GM12878 (cell line): ENCODE data around the gene CTNNA2.

Experiments used
- FOXM1 ChIP-seq: IDR thresholded peaks from 2 replicates; pipeline ENCODE4 v1.6.1; 2012; ENCODE audit warnings: low read depth, mild to moderate bottlenecking, inconsistent platforms, low read length, moderate library complexity
- NFIC ChIP-seq: IDR thresholded peaks from 2 replicates; pipeline ENCODE4 v1.6.1; 2012; ENCODE audit warnings: low read depth, mild to moderate bottlenecking, inconsistent platforms, low read length, moderate library complexity
- POLR2A ChIP-seq: IDR thresholded peaks from 2 replicates; pipeline ENCODE4 v1.6.1; 2011; ENCODE audit warnings: low read depth, mild to moderate bottlenecking, low read length
- POLR2AphosphoS5 ChIP-seq: IDR thresholded peaks from 2 replicates; pipeline ENCODE4 v1.6.1; 2011; ENCODE audit warnings: mild to moderate bottlenecking, low read length, inconsistent platforms
- RAD51 ChIP-seq: fragments of 450-650 bp; IDR thresholded peaks from 2 replicates; pipeline ENCODE4 v1.6.1; 2016; ENCODE audit warnings: moderate library complexity, mild to moderate bottlenecking, inconsistent platforms
- SP1 ChIP-seq: IDR thresholded peaks from one replicate; pipeline ENCODE4 v1.6.1; 2011; ENCODE audit warnings: low read depth, low read length
- SPI1 ChIP-seq: IDR thresholded peaks from 2 replicates; pipeline ENCODE4 v1.6.1; 2011; ENCODE audit warnings: low read depth, mild to moderate bottlenecking, low read length, moderate library complexity, borderline replicate concordance; ENCODE audit not compliant: insufficient read depth
- SRF ChIP-seq, 2 experiments: IDR thresholded peaks; 2 replicates each; pipeline ENCODE4 v1.6.1; 2011; ENCODE audit warnings: low read depth in 2 of 2, low read length in 2 of 2, mild to moderate bottlenecking in 1 of 2, moderate library complexity in 1 of 2
- STAT3 ChIP-seq: IDR thresholded peaks from 2 replicates; pipeline ENCODE4 v1.6.1; 2011; ENCODE audit warnings: low read depth, low read length, improper control_type of control experiment
- TF ChIP-seq, protein P1 (sequence below): fragments of 450-650 bp; IDR thresholded peaks from 2 replicates; pipeline ENCODE4 v1.6.1; 2017; ENCODE audit warnings: mild to moderate bottlenecking, moderate library complexity
- TF ChIP-seq, protein P2 (sequence below), 3 experiments: IDR thresholded peaks in 2 of 3; conservative IDR thresholded peaks in 1 of 3; 2 replicates each; pipeline ENCODE4 v1.5.1; 2011; ENCODE audit warnings: low read depth in 3 of 3, low read length in 3 of 3, mild to moderate bottlenecking in 3 of 3, control low read depth in 2 of 3, moderate library complexity in 2 of 3, inconsistent platforms in 1 of 3, mixed read lengths in 1 of 3; ENCODE audit not compliant: control insufficient read depth in 2 of 3, insufficient read depth in 1 of 3; ENCODE audit errors: extremely low read depth in 1 of 3

DNA sequence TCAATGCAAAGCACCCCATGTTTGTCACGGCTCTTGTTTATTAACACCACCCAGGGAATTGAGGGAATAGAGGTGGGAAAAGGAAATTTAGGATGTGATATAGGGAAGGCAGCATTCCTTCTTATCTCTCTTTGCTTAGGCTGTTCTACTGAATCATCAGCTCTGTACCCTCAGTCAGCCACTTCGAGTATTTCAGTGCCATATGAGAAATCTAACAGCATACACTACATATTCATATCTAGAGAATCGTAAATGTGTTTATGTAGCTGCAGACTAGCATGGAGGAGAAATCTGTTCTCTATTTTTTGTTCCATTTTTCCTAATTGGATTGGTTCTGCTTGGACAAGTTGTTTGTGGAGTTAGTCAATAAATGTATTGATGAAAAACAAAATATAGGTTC lies 187.8 kb downstream of the CTNNA2 start:
- TF ChIP-seq, protein P1, sequence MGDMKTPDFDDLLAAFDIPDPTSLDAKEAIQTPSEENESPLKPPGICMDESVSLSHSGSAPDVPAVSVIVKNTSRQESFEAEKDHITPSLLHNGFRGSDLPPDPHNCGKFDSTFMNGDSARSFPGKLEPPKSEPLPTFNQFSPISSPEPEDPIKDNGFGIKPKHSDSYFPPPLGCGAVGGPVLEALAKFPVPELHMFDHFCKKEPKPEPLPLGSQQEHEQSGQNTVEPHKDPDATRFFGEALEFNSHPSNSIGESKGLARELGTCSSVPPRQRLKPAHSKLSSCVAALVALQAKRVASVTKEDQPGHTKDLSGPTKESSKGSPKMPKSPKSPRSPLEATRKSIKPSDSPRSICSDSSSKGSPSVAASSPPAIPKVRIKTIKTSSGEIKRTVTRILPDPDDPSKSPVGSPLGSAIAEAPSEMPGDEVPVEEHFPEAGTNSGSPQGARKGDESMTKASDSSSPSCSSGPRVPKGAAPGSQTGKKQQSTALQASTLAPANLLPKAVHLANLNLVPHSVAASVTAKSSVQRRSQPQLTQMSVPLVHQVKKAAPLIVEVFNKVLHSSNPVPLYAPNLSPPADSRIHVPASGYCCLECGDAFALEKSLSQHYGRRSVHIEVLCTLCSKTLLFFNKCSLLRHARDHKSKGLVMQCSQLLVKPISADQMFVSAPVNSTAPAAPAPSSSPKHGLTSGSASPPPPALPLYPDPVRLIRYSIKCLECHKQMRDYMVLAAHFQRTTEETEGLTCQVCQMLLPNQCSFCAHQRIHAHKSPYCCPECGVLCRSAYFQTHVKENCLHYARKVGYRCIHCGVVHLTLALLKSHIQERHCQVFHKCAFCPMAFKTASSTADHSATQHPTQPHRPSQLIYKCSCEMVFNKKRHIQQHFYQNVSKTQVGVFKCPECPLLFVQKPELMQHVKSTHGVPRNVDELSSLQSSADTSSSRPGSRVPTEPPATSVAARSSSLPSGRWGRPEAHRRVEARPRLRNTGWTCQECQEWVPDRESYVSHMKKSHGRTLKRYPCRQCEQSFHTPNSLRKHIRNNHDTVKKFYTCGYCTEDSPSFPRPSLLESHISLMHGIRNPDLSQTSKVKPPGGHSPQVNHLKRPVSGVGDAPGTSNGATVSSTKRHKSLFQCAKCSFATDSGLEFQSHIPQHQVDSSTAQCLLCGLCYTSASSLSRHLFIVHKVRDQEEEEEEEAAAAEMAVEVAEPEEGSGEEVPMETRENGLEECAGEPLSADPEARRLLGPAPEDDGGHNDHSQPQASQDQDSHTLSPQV, result no peak
- no peak for TF ChIP-seq POLR2AphosphoS5
- TF ChIP-seq, protein P2, sequence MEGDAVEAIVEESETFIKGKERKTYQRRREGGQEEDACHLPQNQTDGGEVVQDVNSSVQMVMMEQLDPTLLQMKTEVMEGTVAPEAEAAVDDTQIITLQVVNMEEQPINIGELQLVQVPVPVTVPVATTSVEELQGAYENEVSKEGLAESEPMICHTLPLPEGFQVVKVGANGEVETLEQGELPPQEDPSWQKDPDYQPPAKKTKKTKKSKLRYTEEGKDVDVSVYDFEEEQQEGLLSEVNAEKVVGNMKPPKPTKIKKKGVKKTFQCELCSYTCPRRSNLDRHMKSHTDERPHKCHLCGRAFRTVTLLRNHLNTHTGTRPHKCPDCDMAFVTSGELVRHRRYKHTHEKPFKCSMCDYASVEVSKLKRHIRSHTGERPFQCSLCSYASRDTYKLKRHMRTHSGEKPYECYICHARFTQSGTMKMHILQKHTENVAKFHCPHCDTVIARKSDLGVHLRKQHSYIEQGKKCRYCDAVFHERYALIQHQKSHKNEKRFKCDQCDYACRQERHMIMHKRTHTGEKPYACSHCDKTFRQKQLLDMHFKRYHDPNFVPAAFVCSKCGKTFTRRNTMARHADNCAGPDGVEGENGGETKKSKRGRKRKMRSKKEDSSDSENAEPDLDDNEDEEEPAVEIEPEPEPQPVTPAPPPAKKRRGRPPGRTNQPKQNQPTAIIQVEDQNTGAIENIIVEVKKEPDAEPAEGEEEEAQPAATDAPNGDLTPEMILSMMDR (IDR thresholded peaks at IDR 0.05 in 2 of 3, conservative IDR thresholded peaks at IDR 0.05 in 1 of 3; ENCODE audit: control insufficient read depth in 2 of 3, extremely low read depth in 1 of 3, insufficient read depth in 1 of 3, low read depth in 3 of 3, low read length in 3 of 3), result no peak
- no peak for TF ChIP-seq SRF (IDR thresholded peaks at IDR 0.05; ENCODE audit: low read depth in 2 of 2, low read length in 2 of 2)
- no peak for TF ChIP-seq SPI1
- no peak for TF ChIP-seq SP1
- no peak for TF ChIP-seq FOXM1
- TF ChIP-seq POLR2A, result no peak
- TF ChIP-seq NFIC, result no peak
- TF ChIP-seq RAD51, result no peak
- TF ChIP-seq STAT3, result no peak
